Measurements from ENCODE around the gene LBHD1.

The LBHD1 gene

GRCh38 chr11:62613291-62613778 is 58.7 kb downstream of the LBHD1 start:
- DNase-seq, result no peak
